ENCODE data around the gene MYD88.

GRCh38 chr3:38114875-38115644, 23.4 kb upstream of the MYD88 start:
- TF ChIP-seq CTCF (IDR thresholded peaks at IDR 0.05) (no peak), POLR2A (IDR thresholded peaks at IDR 0.05) (no peak)
